SH-SY5Y (cell line): ENCODE data around the gene GNPAT.

ENCODE experiments used
- GATA2 ChIP-seq: IDR thresholded peaks from 2 replicates; pipeline ENCODE4 v1.6.1; 2011; ENCODE audit warnings: mild to moderate bottlenecking, low read depth, low read length
- GATA3 ChIP-seq: IDR thresholded peaks from 2 replicates; pipeline ENCODE4 v1.6.1; 2011; ENCODE audit warnings: low read depth, mild to moderate bottlenecking, low read length, moderate library complexity

GRCh38 chr1:231231511-231231910, 9.5 kb upstream of the GNPAT start:
- no peak for TF ChIP-seq GATA3
- no peak for TF ChIP-seq GATA2
